GM23248 (cell line): ENCODE data around the gene AKAP13.

Experiments
- EZH2 ChIP-seq: fragments of 200-600 bp; sonication (generic); IDR thresholded peaks from 2 replicates; pipeline ENCODE4 v1.6.1; 2018; ENCODE audit warnings: antibody characterized with exemption, mild to moderate bottlenecking; ENCODE audit not compliant: insufficient read depth, poor library complexity, severe bottlenecking
- EZH2phosphoT487 ChIP-seq: fragments of 200-600 bp; sonication (generic); IDR thresholded peaks from 2 replicates; pipeline ENCODE4 v1.6.1; 2018; ENCODE audit warnings: antibody characterized with exemption, moderate library complexity, mild to moderate bottlenecking, low read depth; ENCODE audit not compliant: insufficient read depth

DNA sequence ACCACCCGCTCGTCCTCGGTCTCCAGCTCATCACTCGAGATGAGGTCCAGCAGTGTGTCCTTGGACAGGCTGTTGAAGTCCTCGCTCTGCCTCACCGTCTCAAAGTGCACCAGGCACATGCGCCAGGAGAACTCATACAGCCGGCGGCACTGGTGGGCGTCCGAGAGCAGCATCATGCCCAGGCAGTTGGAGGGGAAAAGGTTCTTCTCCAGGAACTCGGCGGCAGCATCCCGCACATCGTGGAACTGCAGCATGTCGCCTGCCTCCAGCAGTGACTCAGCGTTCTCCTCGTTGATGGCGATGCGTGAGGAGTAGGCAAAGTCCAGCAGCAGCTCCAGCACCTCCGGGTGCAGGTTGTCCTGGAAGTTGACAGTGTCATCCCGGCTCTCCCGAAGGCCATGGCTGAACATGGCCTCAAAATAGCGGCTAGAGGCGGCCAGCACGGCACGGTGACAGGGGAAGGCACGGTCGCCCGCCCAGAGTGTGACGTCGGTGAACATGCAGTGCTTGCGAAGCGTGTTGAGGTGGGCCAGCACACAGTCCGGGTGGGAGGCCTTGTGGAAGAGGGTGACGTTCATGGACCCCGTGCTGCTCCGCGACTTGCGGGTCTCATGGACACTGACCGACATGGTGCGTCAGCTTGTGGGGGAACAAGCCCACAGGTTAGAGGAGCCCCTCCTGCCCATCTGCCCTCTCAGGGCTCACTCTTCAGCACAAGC lies 388.9 kb downstream of the AKAP13 start:
- no peak for TF ChIP-seq EZH2
- no peak for TF ChIP-seq EZH2phosphoT487
